NCI-H2107 treated with DMSO at 0.1 percent for 48 hours (cell line): ENCODE results near the gene PSG2.
"Not testable (repeated sequence)": the region's sequence is repeated elsewhere in the genome, so short reads cannot be mapped to it uniquely, and the experiment has no call there.

ENCODE experiments used
- DNase-seq: peaks from one replicate; lab custom pipeline; 2025; ENCODE audit not compliant: unreplicated experiment; lab: John Stamatoyannopoulos, UW

Gene PSG2

DNA sequence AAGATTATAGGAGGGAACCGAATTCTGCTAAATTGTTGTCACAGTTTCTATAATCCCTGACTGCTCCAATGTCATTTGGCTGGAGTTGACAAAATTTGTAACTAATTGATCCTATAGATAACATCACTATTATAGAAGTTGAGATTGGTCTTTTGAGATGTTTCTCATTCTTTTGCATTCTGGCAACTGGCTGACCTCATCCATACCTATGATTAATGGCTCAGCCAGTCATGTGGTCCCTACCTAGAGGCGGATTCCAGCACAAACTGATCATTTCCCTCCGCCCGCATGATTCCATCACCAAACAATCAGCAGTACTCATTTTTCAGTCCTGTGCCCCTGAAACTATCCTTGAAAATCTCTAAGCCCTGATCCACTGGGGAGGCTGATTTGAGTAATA lies 4.2 kb downstream of the PSG2 start:
- no peak for DNase-seq

DNA sequence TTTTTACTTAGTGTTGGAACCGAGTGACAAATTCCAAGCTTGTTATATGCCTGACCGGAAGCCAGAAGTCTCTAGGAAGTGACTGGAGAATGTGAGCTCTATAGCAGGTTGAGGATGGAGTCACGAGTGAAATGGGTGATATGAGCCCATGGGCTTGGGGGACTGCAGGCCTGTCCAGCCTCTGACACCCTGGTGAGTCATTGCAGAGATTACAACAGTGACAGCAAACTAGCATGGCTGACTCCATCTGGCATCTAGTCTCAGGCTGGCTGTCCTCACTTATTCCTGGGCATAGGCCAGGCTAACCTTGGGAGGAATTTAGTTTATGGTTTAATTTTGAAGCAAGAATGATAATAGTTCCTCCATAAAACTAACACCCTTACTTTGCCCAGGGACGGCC lies 4.6 kb downstream of the PSG2 start:
- DNase-seq = not testable (repeated sequence)

DNA sequence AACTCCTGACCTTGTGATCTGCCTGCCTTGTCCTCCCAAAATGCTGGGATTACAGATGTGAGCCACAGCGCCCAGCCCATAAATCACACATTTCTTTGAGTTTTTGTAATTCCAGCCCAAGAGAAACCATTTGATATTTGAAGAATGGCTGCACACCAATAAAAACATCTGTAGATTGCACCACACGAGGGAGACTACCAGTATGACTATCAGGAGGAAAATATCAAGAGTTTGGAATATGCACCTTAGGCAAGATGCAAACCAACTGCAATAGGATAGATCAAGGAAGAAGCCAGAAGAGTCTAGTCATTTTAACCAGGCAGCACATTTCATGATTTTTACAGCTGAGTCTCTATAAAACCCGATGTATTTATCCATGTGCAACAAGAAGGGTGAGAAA lies 20.1 kb downstream of the PSG2 start:
- DNase-seq = not testable (repeated sequence)

DNA sequence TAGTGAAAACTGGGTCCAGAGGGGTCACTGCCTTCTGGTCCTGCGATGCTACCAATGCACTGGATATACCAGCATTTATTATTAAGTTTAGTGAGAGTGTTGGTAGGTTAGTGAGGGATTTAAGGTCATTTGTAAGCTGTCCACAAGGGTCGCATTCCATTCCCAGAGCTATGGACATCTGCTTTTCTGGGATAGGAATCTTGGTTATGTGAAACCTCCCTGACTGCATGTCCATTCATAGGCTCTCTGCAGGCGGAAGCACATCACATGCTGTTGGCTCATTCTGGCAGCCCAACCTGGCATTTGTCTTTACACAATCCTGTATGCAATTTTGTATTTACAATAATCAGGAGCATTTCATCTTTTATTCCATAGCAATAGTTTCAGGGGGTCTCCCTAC lies 21.2 kb downstream of the PSG2 start:
- not testable (repeated sequence) for DNase-seq

DNA sequence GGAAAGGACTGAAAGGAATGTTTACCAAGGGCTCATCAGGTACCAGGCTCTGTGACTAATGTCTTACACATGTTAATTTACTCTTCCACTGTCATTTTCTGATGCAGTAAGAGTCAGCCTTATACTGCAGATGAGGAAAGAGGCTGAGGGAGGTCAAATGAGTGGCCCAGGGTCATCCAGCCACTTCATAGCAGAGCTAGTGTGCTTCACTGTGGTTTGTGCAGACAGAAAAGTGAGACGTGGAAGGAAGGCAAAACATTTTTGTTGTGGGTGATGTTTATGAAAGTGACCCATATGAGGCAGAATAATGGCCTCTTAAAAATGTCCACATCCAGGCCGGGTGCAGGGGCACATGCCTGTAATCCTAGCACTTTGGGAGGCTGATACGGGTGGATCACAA lies 22.2 kb downstream of the PSG2 start:
- not testable (repeated sequence) for DNase-seq

DNA sequence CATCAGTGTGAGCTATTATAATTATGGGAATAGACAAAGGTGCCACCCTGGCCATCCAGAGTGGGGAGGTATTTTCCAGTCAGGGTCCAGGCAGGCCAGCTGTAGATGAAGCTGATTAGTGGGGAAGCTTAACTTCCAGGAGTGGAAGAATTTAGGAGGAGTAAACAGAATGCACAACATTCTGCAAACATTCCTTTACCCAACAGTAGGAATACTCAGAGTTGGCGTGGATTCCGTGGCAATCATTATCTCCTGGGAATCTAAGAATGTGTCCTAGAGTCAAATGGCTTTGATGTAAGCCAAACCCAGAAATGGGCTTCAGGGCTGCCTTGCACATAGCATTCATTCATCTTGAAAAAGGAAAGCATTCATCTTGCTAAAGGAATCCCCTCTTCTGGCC lies 23.0 kb downstream of the PSG2 start:
- not testable (repeated sequence) for DNase-seq

DNA sequence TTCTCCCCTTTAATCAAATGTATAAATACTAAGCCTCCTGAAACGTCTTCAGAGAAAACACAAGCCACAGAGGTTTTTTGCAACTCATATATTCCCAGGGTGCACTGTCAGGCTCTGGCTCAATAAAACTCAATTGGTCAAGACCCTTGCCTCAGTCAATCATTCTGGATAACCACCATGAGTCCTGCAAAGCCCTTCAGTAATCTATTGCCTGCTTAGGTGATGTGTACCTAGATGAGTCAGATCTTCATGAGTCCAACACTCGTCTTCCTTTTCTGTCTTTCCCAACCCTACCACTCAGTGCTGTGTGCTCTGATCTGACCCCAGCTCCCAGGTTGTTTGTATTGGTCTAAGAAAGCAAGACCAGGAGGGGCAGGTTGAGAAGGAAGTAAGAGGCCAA lies 24.1 kb downstream of the PSG2 start:
- DNase-seq = not testable (repeated sequence)

DNA sequence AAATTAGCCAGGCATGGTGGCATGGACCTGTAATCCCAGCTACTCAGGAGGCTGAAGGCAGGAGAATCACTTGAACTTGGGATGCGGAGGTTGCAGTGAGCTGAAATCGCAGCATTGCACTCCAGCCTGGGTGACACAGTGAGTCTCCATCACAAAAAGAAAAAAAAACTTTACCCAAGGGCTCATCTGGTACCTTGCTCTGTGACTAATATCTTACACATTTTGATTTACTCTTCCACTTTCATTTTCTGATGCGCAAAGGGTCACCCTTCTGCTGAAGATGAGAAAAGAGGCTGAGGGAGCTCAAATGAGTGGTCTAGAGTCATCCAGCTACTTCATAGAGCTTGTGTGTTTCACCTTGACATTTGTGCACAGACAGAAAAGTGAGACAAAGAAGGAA lies 34.5 kb downstream of the PSG2 start:
- DNase-seq = not testable (repeated sequence)

DNA sequence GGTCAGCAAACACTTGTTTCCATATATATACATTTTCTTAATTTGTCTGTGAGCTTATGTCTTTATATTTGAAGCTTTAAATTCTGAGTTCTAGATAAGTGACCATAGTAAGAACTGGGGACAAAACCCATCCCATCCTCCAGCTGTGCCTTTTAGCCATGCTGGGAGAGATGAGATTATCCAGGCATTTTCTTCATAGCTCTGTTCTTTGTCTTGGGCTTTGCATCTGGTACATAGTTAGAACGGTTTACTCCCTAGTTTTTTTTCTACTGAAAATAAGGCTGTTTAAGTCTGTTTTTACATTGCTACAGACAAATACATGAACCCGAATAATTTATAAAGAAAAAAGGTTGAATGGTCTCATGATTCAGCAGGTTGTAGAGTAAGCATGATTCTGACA lies 35.9 kb downstream of the PSG2 start:
- DNase-seq = not testable (repeated sequence)

DNA sequence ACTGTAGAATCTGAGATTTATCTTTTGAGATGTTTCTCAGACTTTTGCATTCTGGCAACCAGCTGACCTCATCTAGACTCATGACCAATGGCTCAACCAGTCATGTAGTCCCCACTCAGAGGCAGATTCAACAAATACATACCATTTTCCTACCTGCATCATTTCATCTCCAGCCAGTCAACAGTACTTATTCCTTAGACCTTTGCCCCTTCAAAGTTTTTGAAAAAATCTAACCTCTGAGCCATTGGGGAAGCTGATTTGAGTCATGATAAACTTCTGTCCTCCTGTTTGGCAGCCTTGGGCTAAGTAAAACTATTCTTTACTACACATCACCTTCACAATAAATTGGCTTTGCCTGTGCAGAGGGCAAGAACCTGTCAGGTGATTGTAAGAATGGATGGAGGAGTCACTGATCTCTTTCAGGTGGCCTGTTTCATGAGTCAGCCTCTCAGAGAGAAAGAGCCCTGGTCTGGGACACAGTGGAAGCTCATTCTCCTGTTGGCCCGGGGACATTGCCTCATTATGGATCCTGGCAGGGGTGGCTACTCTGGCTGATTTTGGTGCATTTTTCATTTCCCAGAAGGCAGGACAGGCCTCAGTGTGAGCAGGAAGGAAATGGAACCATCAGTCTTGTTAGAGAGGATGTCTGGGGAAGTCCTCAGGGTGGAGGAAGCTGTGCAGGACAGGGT lies 38.9 kb downstream of the PSG2 start:
- not testable (repeated sequence) for DNase-seq

DNA sequence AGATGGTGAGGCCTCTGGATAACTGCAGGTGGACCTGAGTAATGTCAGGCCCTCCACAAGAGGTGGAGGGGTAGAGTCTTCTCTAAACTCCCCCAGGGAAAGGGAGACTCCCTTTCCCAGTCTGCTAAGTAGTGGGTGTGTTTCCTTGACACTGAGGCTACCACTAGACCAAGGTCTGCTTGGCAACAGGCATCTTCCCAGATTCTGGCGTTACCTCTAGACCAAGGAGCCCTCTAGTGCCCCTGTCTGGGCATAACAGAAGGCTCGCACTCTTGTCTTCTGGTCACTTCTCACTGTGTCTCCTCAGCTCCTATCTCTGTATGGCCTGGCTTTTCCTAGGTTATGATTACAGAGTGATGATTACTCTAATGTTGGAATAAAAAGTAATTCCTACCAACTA lies 50.9 kb downstream of the PSG2 start:
- not testable (repeated sequence) for DNase-seq

DNA sequence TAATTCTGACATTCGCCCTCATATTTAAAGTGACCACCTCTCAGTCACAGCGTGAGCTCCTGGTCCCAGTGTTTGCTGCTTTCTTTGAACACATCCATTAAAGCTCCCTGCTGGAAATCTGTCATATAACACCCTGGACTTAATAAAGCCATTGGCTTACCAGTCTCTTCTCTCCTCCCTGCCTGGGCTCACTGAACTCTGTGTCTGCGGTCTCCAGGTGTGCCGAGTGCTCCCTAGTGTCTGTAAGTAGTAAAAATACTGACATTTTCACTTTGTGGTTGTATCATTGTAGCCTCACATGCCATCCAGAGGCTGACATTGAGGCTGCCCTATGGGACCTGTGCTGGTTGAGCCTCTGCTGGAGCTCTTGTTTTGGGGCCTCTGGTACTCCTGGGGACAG lies 53.6 kb downstream of the PSG2 start:
- no peak for DNase-seq

DNA sequence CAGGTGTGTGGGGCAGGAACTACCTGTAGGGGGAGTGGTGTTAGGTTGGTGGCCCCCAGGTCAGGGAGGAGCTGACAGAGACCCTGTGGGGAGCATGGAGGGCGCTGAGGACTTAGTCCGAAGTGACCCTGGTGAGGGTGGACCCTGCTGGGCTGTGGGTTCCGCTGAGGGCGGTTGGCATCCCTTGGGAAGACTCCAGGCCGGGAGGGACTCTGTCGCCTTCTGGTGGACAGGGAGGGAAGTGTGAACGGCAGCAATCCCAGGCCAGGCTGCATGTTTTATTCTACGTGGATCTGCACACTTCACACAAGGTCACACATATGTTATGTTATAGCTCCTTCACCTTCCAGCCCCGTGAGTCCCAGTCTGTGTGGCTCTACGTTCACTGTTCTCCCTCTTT lies 54.5 kb downstream of the PSG2 start:
- DNase-seq = not testable (repeated sequence)

DNA sequence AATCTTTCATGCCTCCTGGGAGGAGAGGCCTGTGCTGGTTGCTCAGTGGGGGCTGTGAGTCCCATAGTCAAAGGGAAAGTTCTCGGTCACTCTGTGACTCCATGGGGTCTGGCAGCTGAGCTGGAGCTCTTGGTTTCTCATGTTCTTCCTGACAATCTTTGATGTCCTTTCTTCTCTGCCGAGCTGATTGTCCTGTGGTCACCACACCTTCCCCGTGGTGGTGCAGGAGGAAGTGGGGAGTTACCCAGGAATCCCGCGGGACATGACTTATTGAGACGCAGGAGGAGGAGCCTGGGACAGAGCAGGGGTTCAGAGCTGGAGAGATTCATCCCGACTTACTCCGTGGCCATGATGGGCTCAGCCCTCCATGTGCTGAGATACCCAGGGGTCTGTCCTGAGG lies 55.4 kb downstream of the PSG2 start:
- DNase-seq = not testable (repeated sequence)

DNA sequence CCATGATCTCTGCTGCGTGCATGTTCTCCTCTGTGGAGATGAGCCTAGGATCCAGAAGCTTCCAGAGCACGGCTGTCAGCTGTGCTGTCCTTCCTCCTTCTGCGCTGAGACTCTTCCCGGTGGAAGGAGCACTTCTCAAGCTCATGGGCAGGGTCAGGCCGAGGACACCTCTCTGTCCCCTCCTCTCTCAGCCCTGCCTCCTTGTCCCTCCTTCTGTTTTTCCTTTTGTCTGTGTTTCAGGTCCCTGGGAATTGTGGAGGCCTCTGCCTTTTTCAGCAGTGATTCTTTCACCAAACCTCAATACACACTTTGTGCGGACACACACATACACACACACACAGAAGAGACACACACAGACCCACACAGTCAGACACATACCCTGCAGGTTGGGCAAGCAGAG lies 56.1 kb downstream of the PSG2 start, which contains the start of gene PSG11:
Gene PSG11 (minus strand): TSS at position 101 of the 400 bp plus-strand sequence. CDS start 97 bp downstream, at position 4.
- not testable (repeated sequence) for DNase-seq

DNA sequence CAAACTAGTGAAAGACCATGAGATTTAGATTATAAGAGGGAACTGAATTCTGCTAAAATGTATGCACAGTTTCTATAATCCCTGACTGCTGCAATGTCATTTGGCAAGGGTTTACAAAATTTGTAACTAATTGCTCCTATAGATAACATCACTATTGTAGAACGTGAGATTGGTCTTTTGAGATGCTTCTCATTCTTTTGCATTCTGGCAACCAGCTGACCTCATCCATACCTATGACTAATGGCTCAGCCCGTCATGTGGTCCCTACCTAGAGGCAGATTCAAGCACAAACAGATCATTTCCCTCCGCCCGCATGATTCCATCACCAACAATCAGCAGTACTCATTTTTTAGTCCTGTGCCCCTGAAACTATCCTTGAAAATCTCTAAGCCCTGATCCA lies 60.4 kb downstream of the PSG2 start:
- DNase-seq = not testable (repeated sequence)

DNA sequence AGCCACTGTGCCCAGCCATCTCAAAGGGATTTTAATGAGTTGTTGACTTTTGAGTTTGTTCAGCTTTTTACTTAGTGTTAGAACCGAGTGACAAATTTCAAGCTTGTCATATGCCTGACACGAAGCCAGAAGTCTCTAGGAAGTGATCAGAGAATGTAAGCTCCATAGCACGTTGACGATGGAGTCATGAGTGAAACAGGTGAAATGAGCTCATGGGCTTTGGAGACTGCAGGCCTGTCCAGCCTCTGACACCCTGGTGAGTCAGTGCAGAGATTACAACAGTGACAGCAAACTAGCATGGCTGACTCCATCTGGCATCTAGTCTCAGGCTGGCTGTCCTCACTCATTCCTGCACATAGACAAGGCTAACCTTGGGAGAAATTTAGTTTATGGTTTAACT lies 60.9 kb downstream of the PSG2 start:
- not testable (repeated sequence) for DNase-seq

DNA sequence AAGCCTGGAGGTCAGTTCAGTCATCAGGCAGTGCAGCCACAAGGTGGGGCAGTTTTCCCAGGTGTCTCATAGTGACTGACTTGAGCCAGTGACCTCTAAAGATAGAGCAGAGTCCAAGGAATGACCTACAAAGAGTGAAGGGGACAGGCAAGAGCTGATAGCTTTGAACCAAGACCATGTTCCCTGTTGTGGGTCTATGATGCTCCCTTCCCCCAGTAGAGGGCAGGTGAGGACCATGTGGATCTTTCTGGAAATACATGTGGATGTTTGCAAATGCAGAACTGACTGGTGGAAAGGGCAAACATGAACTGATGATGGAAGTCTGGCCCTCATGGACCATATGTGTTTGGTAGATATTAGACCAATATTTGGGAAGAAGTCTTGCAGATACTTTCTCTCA lies 62.9 kb downstream of the PSG2 start:
- DNase-seq = not testable (repeated sequence)
